MM.1S (cell line): ENCODE measurements around the gene RHEB.

Experiments
- DNase-seq: peaks from one replicate; pipeline ENCODE4 v3.0.0-alpha.2; 2015
- H2AFZ ChIP-seq: fragments of 300-600 bp; sonication (generic); 2 replicates; pipeline ENCODE4 v1.6.0; 2016; ENCODE audit warnings: antibody characterized with exemption, low read length
- H3F3A ChIP-seq: fragments of 300-600 bp; sonication (generic); 2 replicates; pipeline ENCODE4 v1.6.1; 2016; ENCODE audit warnings: mild to moderate bottlenecking, antibody characterized with exemption, low read length, moderate library complexity, mixed read lengths; ENCODE audit not compliant: insufficient read depth
- H3K27ac ChIP-seq: fragments of 300-600 bp; sonication (generic); 2 replicates; pipeline ENCODE4 v1.5.1; 2016; ENCODE audit warnings: mild to moderate bottlenecking, low read length
- H3K27me3 ChIP-seq: fragments of 300-600 bp; sonication (generic); replicated peaks from 2 replicates; pipeline ENCODE4 v1.6.0; 2016; ENCODE audit warnings: low read length; ENCODE audit not compliant: insufficient read depth
- H3K36me3 ChIP-seq: fragments of 300-600 bp; sonication (generic); replicated peaks from 2 replicates; pipeline ENCODE4 v1.6.1; 2016; ENCODE audit warnings: mild to moderate bottlenecking, low read length, mixed read lengths; ENCODE audit not compliant: insufficient read depth
- H3K4me1 ChIP-seq: fragments of 300-600 bp; sonication (generic); 2 replicates; pipeline ENCODE4 v1.6.1; 2016; ENCODE audit warnings: low read length, mixed read lengths
- H3K4me2 ChIP-seq: fragments of 300-600 bp; sonication (generic); 2 replicates; pipeline ENCODE4 v1.6.0; 2016; ENCODE audit warnings: low read depth, low read length
- H3K4me3 ChIP-seq: fragments of 300-600 bp; sonication (generic); 2 replicates; pipeline ENCODE4 v1.5.1; 2016; ENCODE audit warnings: low read length, mixed read lengths
- H3K79me2 ChIP-seq: fragments of 300-600 bp; sonication (generic); 2 replicates; pipeline ENCODE4 v1.6.1; 2016; ENCODE audit warnings: mixed run types, low read length, mixed read lengths
- H3K9ac ChIP-seq: fragments of 300-600 bp; sonication (generic); 2 replicates; pipeline ENCODE4 v1.6.1; 2016; ENCODE audit warnings: low read length, mixed read lengths
- H3K9me2 ChIP-seq: fragments of 300-600 bp; sonication (generic); replicated peaks from 2 replicates; pipeline ENCODE4 v1.6.1; 2016; ENCODE audit warnings: mild to moderate bottlenecking, low read length, mixed read lengths; ENCODE audit not compliant: insufficient read depth
- H3K9me3 ChIP-seq: fragments of 300-600 bp; sonication (generic); replicated peaks from 2 replicates; pipeline ENCODE4 v1.6.1; 2016; ENCODE audit warnings: mild to moderate bottlenecking, low read length, mixed read lengths; ENCODE audit not compliant: insufficient read depth
- H4K20me1 ChIP-seq: fragments of 300-600 bp; sonication (generic); 2 replicates; pipeline ENCODE4 v1.6.1; 2016; ENCODE audit warnings: mild to moderate bottlenecking, low read length, moderate library complexity, mixed read lengths; ENCODE audit not compliant: insufficient read depth
- EZH2 ChIP-seq: fragments of 300-600 bp; sonication (generic); optimal IDR thresholded peaks from 2 replicates; pipeline ENCODE3; 2017; ENCODE audit warnings: low read depth, mild to moderate bottlenecking, antibody characterized with exemption, low read length, mixed read lengths
- EZH2phosphoT487 ChIP-seq: fragments of 300-600 bp; sonication (generic); IDR thresholded peaks from 2 replicates; pipeline ENCODE4 v1.6.1; 2018; ENCODE audit warnings: antibody characterized with exemption, low read length
- TF ChIP-seq, protein P1 (sequence below): fragments of 300-600 bp; sonication (generic); IDR thresholded peaks from 2 replicates; pipeline ENCODE4 v1.5.1; 2016; ENCODE audit warnings: antibody characterized with exemption, low read length, mixed read lengths

Gene RHEB

DNA sequence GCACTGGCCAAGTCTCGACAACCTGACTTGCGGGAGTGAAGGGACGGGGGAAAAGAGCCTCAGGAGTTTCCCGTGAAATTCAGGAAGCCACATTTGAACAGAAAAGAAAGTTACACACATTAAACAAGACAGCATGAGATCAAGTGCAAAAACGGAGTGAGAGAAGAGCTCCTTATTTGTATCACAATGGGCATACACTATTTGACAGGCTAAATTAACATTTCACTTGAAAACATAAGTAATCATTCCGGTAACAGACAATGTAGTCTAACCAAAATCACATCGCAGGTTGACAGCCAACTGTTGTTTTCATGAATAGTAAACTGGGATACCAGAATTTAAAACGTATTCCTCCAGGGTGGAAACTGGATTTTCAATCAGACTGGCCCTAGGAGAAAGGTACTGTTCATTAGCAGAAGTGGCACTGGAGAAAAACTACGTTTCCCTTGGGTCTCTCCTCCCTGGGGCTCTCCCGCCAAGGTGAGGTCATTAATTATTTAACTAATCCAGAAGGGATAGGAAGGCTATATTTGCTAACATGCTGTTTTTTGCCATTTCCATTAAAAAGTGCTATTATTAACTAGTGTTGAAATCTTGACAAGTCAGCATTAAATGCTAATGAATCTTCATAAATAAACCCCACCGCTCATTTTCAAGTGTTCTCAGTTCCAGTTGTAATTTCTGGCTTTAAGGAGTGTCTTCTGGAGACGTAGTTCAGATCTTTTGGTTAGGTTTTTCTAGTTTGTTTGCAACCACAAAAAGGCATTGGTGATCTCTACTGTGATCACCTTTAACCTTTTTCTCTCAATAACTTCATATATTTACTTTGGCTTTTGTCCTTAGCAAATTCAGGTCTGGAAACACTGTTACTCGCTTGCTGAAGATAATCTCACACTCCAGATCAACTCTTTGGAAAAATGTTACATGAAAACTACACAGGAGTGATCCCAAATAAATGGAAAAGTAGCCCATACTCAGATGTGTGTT, 25.1 kb downstream of the RHEB start:
- Histone ChIP-seq H3K9ac (no peak overlapping the region), H3K4me2 (peak overlapping the region; percentile 9; the same call in 1 of the 2 replicates)

DNA sequence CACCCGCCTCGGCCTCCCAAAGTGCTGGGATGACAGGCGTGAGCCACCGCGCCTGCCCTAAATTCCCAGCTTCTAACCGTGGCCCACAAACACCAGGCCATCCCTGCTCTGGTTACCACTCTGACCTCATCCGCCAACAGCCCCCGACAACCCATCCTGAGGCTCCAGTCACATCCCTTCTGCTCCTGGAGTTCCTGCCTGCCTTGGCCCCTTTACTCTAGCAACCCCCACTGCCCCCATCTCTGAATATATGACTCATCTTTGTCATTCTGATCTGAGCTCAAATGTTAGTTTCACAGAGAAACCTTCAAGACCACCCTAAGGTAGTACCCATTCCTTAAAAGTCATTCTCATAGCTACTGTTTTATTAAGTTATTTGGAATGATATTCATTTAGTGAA, 26.6 kb downstream of the RHEB start:
- peaks cover 12% of the 10 kb centered on the region; the same call in 1 of the 2 replicates for H3K36me3 ChIP-seq
- H3K79me2 ChIP-seq = peaks cover 100% of the 10 kb centered on the region
- H3K4me2 ChIP-seq = no peak overlapping the region
- no peak overlapping the region for H2AFZ ChIP-seq
- H3K9ac ChIP-seq = no peak overlapping the region
- no peak overlapping the region for H3K4me3 ChIP-seq
- H3F3A ChIP-seq = no peaks in the 10 kb centered on the region
- H3K9me2 ChIP-seq = no peaks in the 10 kb centered on the region
- H3K9me3 ChIP-seq = no peaks in the 10 kb centered on the region
- TF ChIP-seq, protein P1, sequence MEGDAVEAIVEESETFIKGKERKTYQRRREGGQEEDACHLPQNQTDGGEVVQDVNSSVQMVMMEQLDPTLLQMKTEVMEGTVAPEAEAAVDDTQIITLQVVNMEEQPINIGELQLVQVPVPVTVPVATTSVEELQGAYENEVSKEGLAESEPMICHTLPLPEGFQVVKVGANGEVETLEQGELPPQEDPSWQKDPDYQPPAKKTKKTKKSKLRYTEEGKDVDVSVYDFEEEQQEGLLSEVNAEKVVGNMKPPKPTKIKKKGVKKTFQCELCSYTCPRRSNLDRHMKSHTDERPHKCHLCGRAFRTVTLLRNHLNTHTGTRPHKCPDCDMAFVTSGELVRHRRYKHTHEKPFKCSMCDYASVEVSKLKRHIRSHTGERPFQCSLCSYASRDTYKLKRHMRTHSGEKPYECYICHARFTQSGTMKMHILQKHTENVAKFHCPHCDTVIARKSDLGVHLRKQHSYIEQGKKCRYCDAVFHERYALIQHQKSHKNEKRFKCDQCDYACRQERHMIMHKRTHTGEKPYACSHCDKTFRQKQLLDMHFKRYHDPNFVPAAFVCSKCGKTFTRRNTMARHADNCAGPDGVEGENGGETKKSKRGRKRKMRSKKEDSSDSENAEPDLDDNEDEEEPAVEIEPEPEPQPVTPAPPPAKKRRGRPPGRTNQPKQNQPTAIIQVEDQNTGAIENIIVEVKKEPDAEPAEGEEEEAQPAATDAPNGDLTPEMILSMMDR = no peak
- TF ChIP-seq EZH2 (no peak), EZH2phosphoT487 (no peak)
- peaks cover 19% of the 10 kb centered on the region for H3K4me1 ChIP-seq
- H4K20me1 ChIP-seq = peaks cover 79% of the 10 kb centered on the region
- no peak for DNase-seq
- H3K27me3 ChIP-seq = no peaks in the 10 kb centered on the region
- no peak overlapping the region for H3K27ac ChIP-seq

More for the DNA sequence above, 25.1 kb downstream of the RHEB start:
- Histone ChIP-seq H3K27ac (no peak overlapping the region), H3K4me1 (peaks cover 19% of the 10 kb centered on the region), H3K36me3 (peaks cover 4% of the 10 kb centered on the region; the same call in 1 of the 2 replicates), H3K9me3 (no peaks in the 10 kb centered on the region), H3K79me2 (peaks cover 100% of the 10 kb centered on the region), H2AFZ (no peak overlapping the region), H3K27me3 (no peaks in the 10 kb centered on the region), H3K4me3 (no peak overlapping the region), H4K20me1 (peaks cover 93% of the 10 kb centered on the region), H3F3A (no peaks in the 10 kb centered on the region), H3K9me2 (no peaks in the 10 kb centered on the region)
- TF ChIP-seq, protein P1 = no peak
- TF ChIP-seq EZH2 (no peak), EZH2phosphoT487 (no peak)
- DNase-seq = no peak

DNA sequence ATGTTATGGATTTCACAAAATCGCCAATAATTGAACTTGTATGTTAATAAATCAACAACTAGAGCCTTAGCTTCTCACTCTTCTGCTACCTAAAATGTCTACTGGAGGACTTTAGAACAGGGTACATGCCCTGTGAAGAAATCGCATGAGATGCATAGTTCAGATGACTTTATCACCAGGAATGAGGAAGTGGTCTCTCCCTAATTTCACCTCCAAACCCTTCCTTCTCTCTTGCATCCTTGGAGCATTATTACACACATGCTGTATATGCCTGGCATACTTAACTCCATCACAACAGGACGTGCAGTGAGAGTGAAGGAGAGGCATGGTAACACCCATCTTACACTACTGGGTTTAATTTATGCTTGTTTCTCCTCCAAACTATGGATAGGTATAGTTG, 27.8 kb downstream of the RHEB start:
- Histone ChIP-seq H3K79me2 (peaks cover 100% of the 10 kb centered on the region), H3F3A (no peaks in the 10 kb centered on the region), H3K9ac (no peak overlapping the region), H3K4me3 (no peak overlapping the region), H3K4me1 (peaks cover 19% of the 10 kb centered on the region), H2AFZ (no peak overlapping the region), H3K4me2 (no peak overlapping the region), H3K27ac (no peak overlapping the region), H3K27me3 (no peaks in the 10 kb centered on the region), H3K9me2 (no peaks in the 10 kb centered on the region), H3K9me3 (no peaks in the 10 kb centered on the region), H3K36me3 (peaks cover 15% of the 10 kb centered on the region; the same call in 1 of the 2 replicates), H4K20me1 (peaks cover 66% of the 10 kb centered on the region)
- no peak for DNase-seq
- TF ChIP-seq, protein P1 = no peak
- TF ChIP-seq EZH2 = no peak
- no peak for TF ChIP-seq EZH2phosphoT487
